Type B pancreatic cell (in vitro differentiated cells): Measurements from ENCODE around the gene CD151. TPM values are rescaled to one million over a fixed set of nuclear protein-coding genes. Genes with fewer than 3 reads are reported as not detected.

ENCODE experiments used
- DNase-seq: peaks from one replicate; pipeline ENCODE4 v3.0.0; 2021; ENCODE audit warnings: mixed read lengths; ENCODE audit not compliant: unreplicated experiment; ENCODE audit errors: extremely low spot score
- H3K27ac Mint-ChIP-seq: 2 replicates; pipeline ENCODE4 v1.8.0; 2021; ENCODE audit warnings: mild to moderate bottlenecking, mixed read lengths
- H3K27me3 Mint-ChIP-seq: 2 replicates; pipeline ENCODE4 v1.8.0; 2021; ENCODE audit warnings: mixed read lengths
- H3K36me3 Mint-ChIP-seq: 2 replicates; pipeline ENCODE4 v1.8.0; 2021; ENCODE audit warnings: mixed read lengths
- H3K4me1 Mint-ChIP-seq: one replicate; pipeline ENCODE4 v1.8.0; 2021; ENCODE audit warnings: mixed read lengths; ENCODE audit not compliant: unreplicated experiment
- H3K4me3 Mint-ChIP-seq: 2 replicates; pipeline ENCODE4 v1.8.0; 2021; ENCODE audit warnings: mild to moderate bottlenecking, mixed read lengths
- H3K9me3 Mint-ChIP-seq: 2 replicates; pipeline ENCODE4 v1.8.0; 2021; ENCODE audit warnings: mixed read lengths
- CTCF ChIP-seq: fragments of 200-600 bp; sonication (generic); conservative IDR thresholded peaks from 2 replicates; pipeline ENCODE4 v1.5.0; 2021; ENCODE audit warnings: antibody characterized with exemption, mild to moderate bottlenecking
- total RNA-seq: library from RNA; stranded (reverse); gene quantifications from 2 replicates; pipeline ENCODE4 v1.2.1, GENCODE V29; 2021; ENCODE audit warnings: low replicate concordance

CD151 gene
- total RNA-seq, 1 donor from 2014 or later, result 126 TPM

DNA sequence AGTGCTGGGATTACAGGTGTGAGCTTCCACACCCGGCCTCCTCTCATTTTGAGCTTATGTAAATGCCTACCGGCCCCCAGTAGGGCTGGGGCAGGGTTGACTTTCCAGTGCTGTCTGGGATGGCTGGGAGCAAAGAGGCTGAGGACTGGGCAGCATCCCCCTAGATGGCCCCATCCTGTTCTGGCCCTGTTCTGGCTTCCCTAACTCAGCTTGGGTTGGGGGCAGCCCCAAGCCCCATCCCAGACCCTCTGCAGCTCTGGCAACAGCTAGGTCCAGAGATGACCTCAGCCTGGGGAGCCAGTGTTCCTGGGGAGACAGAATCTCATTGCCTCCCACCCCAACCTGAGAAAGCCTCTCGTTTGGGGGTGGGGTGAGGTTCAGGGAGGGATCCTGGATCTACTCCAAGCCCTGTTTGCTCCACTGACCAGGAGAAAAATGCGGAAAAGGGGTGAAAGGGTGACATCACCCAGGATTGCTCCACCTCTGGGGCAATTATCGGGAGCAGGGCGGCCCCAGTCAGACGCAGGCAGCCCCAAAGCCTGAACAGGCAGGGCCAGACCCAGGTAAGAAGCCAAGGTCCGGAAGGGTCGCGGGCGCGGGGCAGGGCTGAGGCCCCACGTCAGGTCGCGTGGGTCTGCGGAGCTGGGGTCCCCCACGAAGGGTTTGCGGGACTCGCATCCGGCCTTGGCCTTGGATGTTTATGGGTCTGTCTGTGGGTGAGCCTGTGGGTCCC lies 14.2 kb upstream of the CD151 start, which contains the start of gene PNPLA2:
Gene PNPLA2, plus strand, starts transcription at position 519 of the 733 bp plus-strand sequence. CDS start 805 bp downstream, outside the sequence.
- no peak for DNase-seq
- Mint-ChIP-seq H3K27ac (no peak within 1 kb of the TSS), H3K9me3 (no peaks in the 10 kb centered on the region), H3K36me3 (no peaks in the 10 kb centered on the region), H3K4me3 (peak within 1 kb of the TSS; percentile 79), H3K4me1 (no peaks in the 10 kb centered on the region), H3K27me3 (no peaks in the 10 kb centered on the region)
- TF ChIP-seq CTCF, result no peak

DNA sequence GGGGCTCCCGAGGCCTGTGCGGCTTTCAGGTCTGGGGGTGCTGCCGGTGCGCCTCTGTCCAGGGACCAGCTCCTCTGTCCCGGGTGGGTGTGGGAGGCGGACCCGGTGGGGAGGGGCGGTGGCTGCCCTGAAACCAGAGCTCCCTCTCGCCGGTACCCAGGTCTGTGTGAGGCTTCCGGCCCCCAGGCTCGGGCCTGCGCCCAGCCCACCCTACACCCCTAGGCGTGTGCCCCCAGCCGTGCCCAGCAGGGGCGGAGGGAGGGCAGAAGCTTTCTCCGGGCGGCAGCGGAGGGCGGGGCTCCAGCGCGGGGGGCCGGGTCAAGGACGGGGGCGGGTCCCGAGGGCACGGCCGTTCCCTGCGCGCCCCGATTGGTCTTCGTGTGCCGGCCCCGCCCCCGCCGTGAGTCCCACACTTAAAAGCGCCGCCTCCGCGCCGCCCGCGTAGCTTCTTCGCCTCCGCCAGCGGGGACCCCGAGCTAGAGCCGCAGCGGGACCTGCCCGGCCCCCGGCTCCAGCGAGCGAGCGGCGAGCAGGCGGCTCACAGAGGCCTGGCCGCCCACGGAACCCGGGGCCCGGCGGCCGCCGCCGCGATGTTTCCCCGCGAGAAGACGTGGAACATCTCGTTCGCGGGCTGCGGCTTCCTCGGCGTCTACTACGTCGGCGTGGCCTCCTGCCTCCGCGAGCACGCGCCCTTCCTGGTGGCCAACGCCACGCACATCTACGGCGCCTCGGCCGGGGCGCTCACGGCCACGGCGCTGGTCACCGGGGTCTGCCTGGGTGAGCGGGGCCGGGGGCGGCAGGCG lies 13.4 kb upstream of the CD151 start:
- Mint-ChIP-seq H3K27ac (no peak overlapping the region), H3K9me3 (no peaks in the 10 kb centered on the region), H3K27me3 (no peaks in the 10 kb centered on the region)

GRCh38 chr11:819943-820649 lies 12.7 kb upstream of the CD151 start:
- peak overlapping the region; percentile 87 for H3K4me3 Mint-ChIP-seq
- H3K36me3 Mint-ChIP-seq, result no peaks in the 10 kb centered on the region
- TF ChIP-seq CTCF, result no peak
- no peaks in the 10 kb centered on the region for H3K27me3 Mint-ChIP-seq
- no peak for DNase-seq
- no peaks in the 10 kb centered on the region for H3K4me1 Mint-ChIP-seq
- H3K9me3 Mint-ChIP-seq, result no peaks in the 10 kb centered on the region
- H3K27ac Mint-ChIP-seq, result no peak overlapping the region

More for the DNA sequence above, 13.4 kb upstream of the CD151 start:
- TF ChIP-seq CTCF, result peak; percentile 41
- no peaks in the 10 kb centered on the region for H3K4me1 Mint-ChIP-seq
- H3K36me3 Mint-ChIP-seq, result no peaks in the 10 kb centered on the region
- peak overlapping the region; percentile 66 for H3K4me3 Mint-ChIP-seq
- peak; percentile 90 for DNase-seq

GRCh38 chr11:820655-821511 lies 11.9 kb upstream of the CD151 start:
- no peak for DNase-seq
- Mint-ChIP-seq H3K27me3 (no peaks in the 10 kb centered on the region), H3K27ac (no peak overlapping the region), H3K4me3 (peak overlapping the region; percentile 87), H3K9me3 (no peaks in the 10 kb centered on the region), H3K4me1 (no peaks in the 10 kb centered on the region), H3K36me3 (no peaks in the 10 kb centered on the region)
- TF ChIP-seq CTCF, result no peak
